Kidney capillary endothelial cell (primary cell): ENCODE measurements around the gene EXOC7.
"Not testable (repeated sequence)": the region's sequence is repeated elsewhere in the genome, so short reads cannot be mapped to it uniquely, and the experiment has no call there.

Experiments used
- DNase-seq: peaks from one replicate; pipeline ENCODE4 v3.0.0-alpha.2; 2018; ENCODE audit warnings: low spot score

The EXOC7 gene

GRCh38 chr17:76074390-76075363, 28.9 kb downstream of the EXOC7 start, which contains the start of gene GALR2:
TSS of gene GALR2 (plus strand) at chr17:76074781. CDS start at chr17:76074884, 103 bp downstream.
- no peak for DNase-seq

- DNase-seq: peak; percentile 89
These were observed 31.3 kb downstream of the EXOC7 start, which contains the start of gene SRP68 for GRCh38 chr17:76072148-76072858. TSS of gene SRP68 (minus strand) at chr17:76072517. CDS start at chr17:76072491, 26 bp downstream.

- DNase-seq: no peak
These were observed 31.9 kb downstream of the EXOC7 start for GRCh38 chr17:76071531-76072147.

- DNase-seq: no peak
These were observed 37.8 kb downstream of the EXOC7 start for GRCh38 chr17:76065775-76066174.

- DNase-seq: no peak
These were observed 39.6 kb downstream of the EXOC7 start for GRCh38 chr17:76063875-76064546.

- DNase-seq: not testable (repeated sequence)
These were observed 45.3 kb downstream of the EXOC7 start for GRCh38 chr17:76058264-76058663.

- DNase-seq: no peak
These were observed 46.7 kb downstream of the EXOC7 start for GRCh38 chr17:76056882-76057281.

GRCh38 chr17:76054112-76054476, 49.5 kb downstream of the EXOC7 start:
- no peak for DNase-seq

GRCh38 chr17:76053246-76054111, 50.1 kb downstream of the EXOC7 start:
- no peak for DNase-seq

- no peak for DNase-seq
These were observed 52.0 kb downstream of the EXOC7 start for GRCh38 chr17:76051561-76051960.

GRCh38 chr17:76050538-76051467, 52.8 kb downstream of the EXOC7 start:
- DNase-seq: no peak

- no peak for DNase-seq
These were observed 53.6 kb downstream of the EXOC7 start for GRCh38 chr17:76049836-76050537.

GRCh38 chr17:76049239-76049638, 54.3 kb downstream of the EXOC7 start:
- no peak for DNase-seq

- no peak for DNase-seq
These were observed 54.9 kb downstream of the EXOC7 start for GRCh38 chr17:76048711-76049110.

- DNase-seq: no peak
These were observed 55.5 kb downstream of the EXOC7 start for GRCh38 chr17:76048025-76048605.

GRCh38 chr17:76046064-76046463, 57.5 kb downstream of the EXOC7 start:
- DNase-seq: no peak

GRCh38 chr17:76044475-76045007, 59.0 kb downstream of the EXOC7 start:
- not testable (repeated sequence) for DNase-seq

- not testable (repeated sequence) for DNase-seq
These were observed 60.7 kb downstream of the EXOC7 start for GRCh38 chr17:76042868-76043267.
